ENCODE results near the gene PLA2G3. TPM values are rescaled to one million over a fixed set of nuclear protein-coding genes. Genes with fewer than 3 reads are reported as not detected.

Gene PLA2G3
- polyA plus RNA-seq, 1 experiment, result 0.10 TPM

GRCh38 chr22:31106001-31106571 is 34.2 kb downstream of the PLA2G3 start:
- TF ChIP-seq, protein P1, sequence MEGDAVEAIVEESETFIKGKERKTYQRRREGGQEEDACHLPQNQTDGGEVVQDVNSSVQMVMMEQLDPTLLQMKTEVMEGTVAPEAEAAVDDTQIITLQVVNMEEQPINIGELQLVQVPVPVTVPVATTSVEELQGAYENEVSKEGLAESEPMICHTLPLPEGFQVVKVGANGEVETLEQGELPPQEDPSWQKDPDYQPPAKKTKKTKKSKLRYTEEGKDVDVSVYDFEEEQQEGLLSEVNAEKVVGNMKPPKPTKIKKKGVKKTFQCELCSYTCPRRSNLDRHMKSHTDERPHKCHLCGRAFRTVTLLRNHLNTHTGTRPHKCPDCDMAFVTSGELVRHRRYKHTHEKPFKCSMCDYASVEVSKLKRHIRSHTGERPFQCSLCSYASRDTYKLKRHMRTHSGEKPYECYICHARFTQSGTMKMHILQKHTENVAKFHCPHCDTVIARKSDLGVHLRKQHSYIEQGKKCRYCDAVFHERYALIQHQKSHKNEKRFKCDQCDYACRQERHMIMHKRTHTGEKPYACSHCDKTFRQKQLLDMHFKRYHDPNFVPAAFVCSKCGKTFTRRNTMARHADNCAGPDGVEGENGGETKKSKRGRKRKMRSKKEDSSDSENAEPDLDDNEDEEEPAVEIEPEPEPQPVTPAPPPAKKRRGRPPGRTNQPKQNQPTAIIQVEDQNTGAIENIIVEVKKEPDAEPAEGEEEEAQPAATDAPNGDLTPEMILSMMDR (IDR thresholded peaks at IDR 0.05; ENCODE audit: low read depth, low read length), result peak; percentile 11; the same call in 1 of the 2 replicates
- CTCF ChIA-PET, result no interaction called here

GRCh38 chr22:31105282-31105929 is 34.9 kb downstream of the PLA2G3 start:
- H3K4me3 ChIP-seq (ENCODE audit: low read depth, low read length), result peak overlapping the region; percentile 95
- peak overlapping the region; percentile 47 for H3K27ac ChIP-seq (ENCODE audit: low read depth, low read length)
- POLR2A ChIA-PET, result no interaction called here
- H3K9me3 ChIP-seq (ENCODE audit: control insufficient read depth, insufficient read depth, low read length), result peaks cover 6% of the 10 kb centered on the region; the same call in 1 of the 2 replicates
- TF ChIP-seq, protein P1 (IDR thresholded peaks at IDR 0.05; ENCODE audit: low read depth, low read length), result no peak
- CTCF ChIA-PET, result interaction anchor here (0.7 kb wide), 1 partner anchor 22 kb away, joined by 4 read pairs; no protein-coding TSS in a partner anchor
- DNase-seq (ENCODE audit: low read depth, low spot score), result no peak
- no peaks in the 10 kb centered on the region for H3K27me3 ChIP-seq (ENCODE audit: control insufficient read depth, insufficient read depth, low read length)

More at GRCh38 chr22:31106001-31106571, 34.2 kb downstream of the PLA2G3 start:
- H3K27me3 ChIP-seq (ENCODE audit: control insufficient read depth, insufficient read depth, low read length), result no peaks in the 10 kb centered on the region
- POLR2A ChIA-PET, result interaction anchor here (0.6 kb wide), 1 partner anchor 161 kb away, joined by 3 read pairs; no protein-coding TSS in a partner anchor
- no peak for DNase-seq (ENCODE audit: low read depth, low spot score)
- H3K4me3 ChIP-seq (ENCODE audit: low read depth, low read length), result peak overlapping the region; percentile 95
- peak overlapping the region; percentile 47 for H3K27ac ChIP-seq (ENCODE audit: low read depth, low read length)
- peaks cover 6% of the 10 kb centered on the region; the same call in 1 of the 2 replicates for H3K9me3 ChIP-seq (ENCODE audit: control insufficient read depth, insufficient read depth, low read length)

DNA sequence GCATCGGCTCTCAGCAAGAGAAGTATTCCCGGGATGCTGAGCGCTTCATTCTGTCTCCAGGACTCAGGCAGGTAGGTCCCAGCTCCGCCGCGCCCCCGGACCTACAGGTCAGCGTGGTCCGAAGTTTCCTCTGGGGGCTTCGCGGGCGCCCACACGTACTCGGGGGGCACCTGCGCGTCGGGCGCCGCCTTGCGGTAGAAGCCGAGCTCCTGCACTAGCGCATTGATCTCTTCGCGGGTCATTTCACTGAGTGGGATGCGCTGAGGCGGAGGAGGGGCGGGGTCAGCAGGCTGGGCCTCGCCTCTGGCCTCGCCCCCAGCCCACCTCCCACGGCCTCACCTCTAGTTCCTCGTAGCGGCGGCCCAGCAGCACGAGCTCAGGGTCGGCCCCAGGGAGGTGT is 35.4 kb downstream of the PLA2G3 start:
- Histone ChIP-seq H3K27ac (ENCODE audit: low read depth, low read length) (no peak overlapping the region), H3K4me3 (ENCODE audit: low read depth, low read length) (no peak overlapping the region), H3K9me3 (ENCODE audit: control insufficient read depth, insufficient read depth, low read length) (peaks cover 6% of the 10 kb centered on the region; the same call in 1 of the 2 replicates), H3K27me3 (ENCODE audit: control insufficient read depth, insufficient read depth, low read length) (no peaks in the 10 kb centered on the region)
- DNase-seq (ENCODE audit: low read depth, low spot score), result no peak
- ChIA-PET CTCF (interaction anchor here (0.7 kb wide), 1 partner anchor 22 kb away, joined by 4 read pairs; no protein-coding TSS in a partner anchor), POLR2A (no interaction called here)
- TF ChIP-seq, protein P1 (IDR thresholded peaks at IDR 0.05; ENCODE audit: low read depth, low read length), result peak; percentile 40

- CTCF ChIA-PET, result no interaction called here
- H3K27ac ChIP-seq (ENCODE audit: low read depth, low read length), result no peak overlapping the region
- no peak overlapping the region for H3K4me3 ChIP-seq (ENCODE audit: low read depth, low read length)
- TF ChIP-seq, protein P1 (IDR thresholded peaks at IDR 0.05; ENCODE audit: low read depth, low read length), result no peak
- DNase-seq (ENCODE audit: low read depth, low spot score), result no peak
- peaks cover 6% of the 10 kb centered on the region; the same call in 1 of the 2 replicates for H3K9me3 ChIP-seq (ENCODE audit: control insufficient read depth, insufficient read depth, low read length)
- no peaks in the 10 kb centered on the region for H3K27me3 ChIP-seq (ENCODE audit: control insufficient read depth, insufficient read depth, low read length)
- POLR2A ChIA-PET, result interaction anchor here (1.2 kb wide), 1 partner anchor 19 kb away, joined by 3 read pairs; no protein-coding TSS in a partner anchor
Observed at GRCh38 chr22:31103899-31104694, 36.2 kb downstream of the PLA2G3 start.

All from AG04450 (cell line).